GM23248 (cell line): Measurements from ENCODE around the gene AKAP6. TPM values are rescaled to one million over a fixed set of nuclear protein-coding genes. Genes with fewer than 3 reads are reported as not detected.

Experiments used
- DNase-seq: peaks from one replicate; pipeline ENCODE4 v3.0.0-alpha.2; 2015
- H2AFZ ChIP-seq: fragments of 200-600 bp; sonication (generic); 2 replicates; pipeline ENCODE4 v1.6.1; 2016; ENCODE audit warnings: antibody characterized with exemption
- H3F3A ChIP-seq: fragments of 200-600 bp; sonication (generic); 2 replicates; pipeline ENCODE4 v1.6.1; 2016; ENCODE audit warnings: mild to moderate bottlenecking, antibody characterized with exemption, mixed run types; ENCODE audit not compliant: insufficient read depth
- H3K27ac ChIP-seq: fragments of 200-600 bp; sonication (generic); 2 replicates; pipeline ENCODE4 v1.5.1; 2016; ENCODE audit warnings: mild to moderate bottlenecking
- H3K27me3 ChIP-seq: fragments of 200-600 bp; sonication (generic); replicated peaks from 2 replicates; pipeline ENCODE4 v1.6.1; 2016; ENCODE audit warnings: mild to moderate bottlenecking; ENCODE audit not compliant: insufficient read depth
- H3K36me3 ChIP-seq: fragments of 200-600 bp; sonication (generic); 2 replicates; pipeline ENCODE4 v1.6.1; 2016; ENCODE audit warnings: low read depth, mild to moderate bottlenecking
- H3K4me1 ChIP-seq: fragments of 200-600 bp; sonication (generic); 2 replicates; pipeline ENCODE4 v1.6.1; 2016; ENCODE audit warnings: mild to moderate bottlenecking; ENCODE audit not compliant: insufficient read depth
- H3K4me2 ChIP-seq: fragments of 200-600 bp; sonication (generic); one replicate; pipeline ENCODE4 v1.6.1; 2016; ENCODE audit warnings: mild to moderate bottlenecking; ENCODE audit not compliant: unreplicated experiment
- H3K4me3 ChIP-seq: fragments of 200-600 bp; sonication (generic); 2 replicates; pipeline ENCODE4 v1.5.1; 2016; ENCODE audit warnings: mild to moderate bottlenecking
- H3K79me2 ChIP-seq: fragments of 200-600 bp; sonication (generic); 2 replicates; pipeline ENCODE4 v1.6.1; 2016; ENCODE audit warnings: mild to moderate bottlenecking; ENCODE audit not compliant: insufficient read depth
- H3K9ac ChIP-seq: fragments of 200-600 bp; sonication (generic); 2 replicates; pipeline ENCODE4 v1.6.1; 2016; ENCODE audit warnings: mild to moderate bottlenecking
- H3K9me2 ChIP-seq: fragments of 200-600 bp; sonication (generic); 2 replicates; pipeline ENCODE4 v1.6.1; 2016; ENCODE audit warnings: mixed run types, mild to moderate bottlenecking, moderate library complexity; ENCODE audit not compliant: insufficient read depth
- H3K9me3 ChIP-seq: fragments of 200-600 bp; sonication (generic); one replicate; pipeline ENCODE4 v1.6.1; 2017; ENCODE audit warnings: low read depth
- H4K20me1 ChIP-seq: fragments of 200-600 bp; sonication (generic); 2 replicates; pipeline ENCODE4 v1.6.0; 2016; ENCODE audit not compliant: insufficient read depth
- EZH2 ChIP-seq: fragments of 200-600 bp; sonication (generic); IDR thresholded peaks from 2 replicates; pipeline ENCODE4 v1.6.1; 2018; ENCODE audit warnings: antibody characterized with exemption, mild to moderate bottlenecking; ENCODE audit not compliant: insufficient read depth, poor library complexity, severe bottlenecking
- EZH2phosphoT487 ChIP-seq: fragments of 200-600 bp; sonication (generic); IDR thresholded peaks from 2 replicates; pipeline ENCODE4 v1.6.1; 2018; ENCODE audit warnings: antibody characterized with exemption, moderate library complexity, mild to moderate bottlenecking, low read depth; ENCODE audit not compliant: insufficient read depth
- WGBS, 2 experiments: methylation state at CpG; one replicate each; pipeline ENCODE4 v1.1.6; 2015 to 2017; ENCODE audit warnings: low lambda C conversion rate in 2 of 2, low coverage in 1 of 2; ENCODE audit errors: missing lambda C conversion rate in 2 of 2; 5-methylcytosine and 5-hydroxymethylcytosine counted together
- in situ Hi-C: fragments of 300-500 bp; cut with MboI; formaldehyde crosslinking; loops from 2 replicates; pipeline ENCODE4 v1.15.0; 2020
- polyA plus RNA-seq: library from polyadenylated mRNA; unstranded; fragments of >200 nt; fragmentation: Nextera tagmentation; extraction: Ambion mirVana; gene quantifications from 2 replicates; pipeline ENCODE4 v1.2.1, GENCODE V29; 2016
- total RNA-seq: library from RNA; depleted of rRNA; stranded (reverse); fragments of >200 nt; shearing (Covaris generic); gene quantifications from 2 replicates; pipeline ENCODE4 v1.2.3, GENCODE V29; 2014

The AKAP6 gene
- total and polyA plus RNA-seq, 2 experiments from 2014 or later, result 4.8 to 19.1 TPM

GRCh38 chr14:32494609-32495434 lies 165.7 kb downstream of the AKAP6 start:
- Histone ChIP-seq H3K27ac (peak overlapping the region; percentile 71), H3K4me1 (peaks cover 30% of the 10 kb centered on the region), H3K4me2 (peak overlapping the region; percentile 55), H3K36me3 (no peaks in the 10 kb centered on the region), H4K20me1 (no peaks in the 10 kb centered on the region), H3K27me3 (no peaks in the 10 kb centered on the region), H3K79me2 (no peaks in the 10 kb centered on the region), H2AFZ (peak overlapping the region; percentile 71), H3K9ac (peak overlapping the region; percentile 68), H3K9me2 (no peaks in the 10 kb centered on the region), H3K4me3 (peak overlapping the region; percentile 32), H3K9me3 (no peaks in the 10 kb centered on the region), H3F3A (peaks cover 25% of the 10 kb centered on the region; the same call in 1 of the 2 replicates)
- in situ Hi-C loops, result no loop called here
- 41 to 58% methylated on average over 5 of the region's 5 CpGs for WGBS, 2 experiments
- peak; percentile 62 for DNase-seq
- no peak for TF ChIP-seq EZH2phosphoT487
- TF ChIP-seq EZH2, result no peak

- Histone ChIP-seq H3K27ac (peak overlapping the region; percentile 71), H3K9me2 (no peaks in the 10 kb centered on the region), H3K4me3 (peak overlapping the region; percentile 32), H4K20me1 (no peaks in the 10 kb centered on the region), H3K79me2 (no peaks in the 10 kb centered on the region), H3K36me3 (no peaks in the 10 kb centered on the region), H3K9ac (peak overlapping the region; percentile 68), H3K27me3 (no peaks in the 10 kb centered on the region), H2AFZ (peak overlapping the region; percentile 71), H3F3A (peaks cover 25% of the 10 kb centered on the region; the same call in 1 of the 2 replicates), H3K4me2 (peak overlapping the region; percentile 55), H3K9me3 (no peaks in the 10 kb centered on the region), H3K4me1 (peaks cover 30% of the 10 kb centered on the region)
- TF ChIP-seq EZH2 (no peak), EZH2phosphoT487 (no peak)
- WGBS, 2 experiments, result 56 to 63% methylated on average over 6 of the region's 6 CpGs
- DNase-seq, result no peak
- in situ Hi-C loops, result no loop called here
Measured at GRCh38 chr14:32495435-32495734, 166.3 kb downstream of the AKAP6 start.

GRCh38 chr14:32497248-32497647 lies 168.2 kb downstream of the AKAP6 start:
- Histone ChIP-seq H3F3A (peaks cover 25% of the 10 kb centered on the region; the same call in 1 of the 2 replicates), H3K9me2 (no peaks in the 10 kb centered on the region), H3K79me2 (no peaks in the 10 kb centered on the region), H3K27me3 (no peaks in the 10 kb centered on the region), H3K9ac (no peak overlapping the region), H3K4me3 (peak overlapping the region; percentile 8; the same call in 1 of the 2 replicates), H3K27ac (peak overlapping the region; percentile 19), H3K36me3 (no peaks in the 10 kb centered on the region), H2AFZ (peak overlapping the region; percentile 31), H3K4me2 (peak overlapping the region; percentile 34), H3K9me3 (no peaks in the 10 kb centered on the region), H4K20me1 (no peaks in the 10 kb centered on the region), H3K4me1 (peaks cover 30% of the 10 kb centered on the region)
- peak; percentile 28 for DNase-seq
- in situ Hi-C loops, result no loop called here
- no peak for TF ChIP-seq EZH2phosphoT487
- no peak for TF ChIP-seq EZH2

GRCh38 chr14:32507029-32507984 lies 178.2 kb downstream of the AKAP6 start:
- peak overlapping the region; percentile 53 for H2AFZ ChIP-seq
- no peaks in the 10 kb centered on the region for H3K36me3 ChIP-seq
- 63 to 65% methylated on average over 4 of the region's 4 CpGs for WGBS, 2 experiments
- in situ Hi-C loops, result no loop called here
- no peaks in the 10 kb centered on the region for H3K79me2 ChIP-seq
- no peaks in the 10 kb centered on the region for H3K9me2 ChIP-seq
- H3K9me3 ChIP-seq, result no peaks in the 10 kb centered on the region
- TF ChIP-seq EZH2phosphoT487, result no peak
- TF ChIP-seq EZH2, result no peak
- DNase-seq, result peak; percentile 93
- H3K4me1 ChIP-seq, result peaks cover 44% of the 10 kb centered on the region
- H3K9ac ChIP-seq, result peak overlapping the region; percentile 54
- peaks cover 42% of the 10 kb centered on the region for H3F3A ChIP-seq
- H3K4me2 ChIP-seq, result peak overlapping the region; percentile 41
- peak overlapping the region; percentile 94 for H3K27ac ChIP-seq
- no peaks in the 10 kb centered on the region for H3K27me3 ChIP-seq
- H4K20me1 ChIP-seq, result no peaks in the 10 kb centered on the region
- no peak overlapping the region for H3K4me3 ChIP-seq
